SK-N-MC (cell line): ENCODE measurements around the gene PARD3B.

ENCODE experiments used
- DNase-seq: peaks from one replicate; pipeline ENCODE4 v3.0.0-alpha.2; 2011; ENCODE audit warnings: low read depth, low spot score
- H3K27ac ChIP-seq: fragments of 200-600 bp; sonication (generic); 2 replicates; pipeline ENCODE4 v1.5.1; 2016; ENCODE audit warnings: mixed run types
- H3K36me3 ChIP-seq: fragments of 200-600 bp; sonication (generic); 2 replicates; pipeline ENCODE4 v1.6.1; 2017; ENCODE audit warnings: antibody characterized with exemption, low read length, mixed read lengths; ENCODE audit not compliant: insufficient read depth
- H3K4me3 ChIP-seq: fragments of 200-600 bp; sonication (generic); 2 replicates; pipeline ENCODE4 v1.5.1; 2016
- H3K9ac ChIP-seq: fragments of 200-600 bp; sonication (generic); 2 replicates; pipeline ENCODE4 v1.8.0; 2017; ENCODE audit warnings: mixed run types, mixed read lengths; ENCODE audit not compliant: insufficient read length
- H3K9me3 ChIP-seq: fragments of 200-600 bp; sonication (generic); 2 replicates; pipeline ENCODE4 v1.6.1; 2017; ENCODE audit warnings: low read depth, mild to moderate bottlenecking, antibody characterized with exemption, low read length, moderate library complexity, mixed read lengths
- EZH2 ChIP-seq: fragments of 200-600 bp; sonication (generic); IDR thresholded peaks from one replicate; pipeline ENCODE4 v1.6.1; 2017; ENCODE audit warnings: antibody characterized with exemption
- FOXP2 ChIP-seq: optimal IDR thresholded peaks from 2 replicates; pipeline ENCODE3; 2011; ENCODE audit warnings: mild to moderate bottlenecking, moderate library complexity; ENCODE audit not compliant: insufficient read depth; ENCODE audit errors: extremely low read length, control extremely low read depth
- POLR2AphosphoS5 ChIP-seq: IDR thresholded peaks from 2 replicates; pipeline ENCODE4 v1.6.1; 2012; ENCODE audit warnings: mild to moderate bottlenecking, low read depth, low read length, borderline replicate concordance

The PARD3B gene

GRCh38 chr2:205158404-205158803 lies 613.1 kb downstream of the PARD3B start:
- TF ChIP-seq FOXP2 (no peak), POLR2AphosphoS5 (no peak), EZH2 (no peak)
- Histone ChIP-seq H3K4me3 (no peak overlapping the region), H3K9me3 (no peaks in the 10 kb centered on the region), H3K9ac (no peak overlapping the region), H3K36me3 (no peaks in the 10 kb centered on the region), H3K27ac (no peak overlapping the region)
- no peak for DNase-seq

DNA sequence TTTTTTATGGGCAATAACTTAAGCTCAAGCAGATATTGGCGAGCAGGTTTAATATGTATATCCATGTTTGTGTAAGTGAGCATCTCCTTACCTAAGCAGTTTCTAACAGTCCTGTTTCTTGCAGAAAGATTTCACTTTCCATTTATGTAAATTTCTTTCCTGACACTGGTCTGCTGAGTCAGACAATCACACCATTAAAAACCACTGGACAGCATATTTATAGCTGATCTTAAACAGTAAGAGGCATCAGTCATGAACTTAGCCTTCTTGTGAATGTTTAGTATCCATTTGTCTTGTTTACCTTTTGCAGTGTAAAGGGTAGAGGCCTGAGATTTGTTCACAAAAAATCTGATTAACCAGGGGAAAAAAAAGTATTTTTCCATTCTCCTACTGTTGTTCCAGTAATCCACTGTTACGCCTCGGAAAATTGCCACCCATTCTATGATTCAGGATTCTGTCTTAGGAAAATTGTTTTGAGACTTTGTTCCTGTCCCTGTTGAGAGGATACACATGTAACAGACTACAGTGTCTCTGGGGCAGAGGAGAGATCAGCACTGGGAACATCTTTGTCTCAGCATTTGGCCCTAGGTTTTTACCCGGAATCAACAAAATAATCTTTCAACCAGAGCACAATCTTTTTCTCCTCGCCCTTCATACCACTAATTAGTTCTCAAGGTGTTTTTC lies 616.0 kb downstream of the PARD3B start:
- Histone ChIP-seq H3K4me3 (no peak overlapping the region), H3K27ac (no peak overlapping the region), H3K9ac (no peak overlapping the region), H3K9me3 (no peaks in the 10 kb centered on the region), H3K36me3 (no peaks in the 10 kb centered on the region)
- DNase-seq, result no peak
- no peak for TF ChIP-seq EZH2
- no peak for TF ChIP-seq POLR2AphosphoS5
- no peak for TF ChIP-seq FOXP2

- TF ChIP-seq EZH2 (no peak), FOXP2 (no peak), POLR2AphosphoS5 (no peak)
- Histone ChIP-seq H3K4me3 (no peak overlapping the region), H3K9me3 (no peaks in the 10 kb centered on the region), H3K9ac (no peak overlapping the region), H3K27ac (no peak overlapping the region), H3K36me3 (no peaks in the 10 kb centered on the region)
- DNase-seq, result no peak
Observed at GRCh38 chr2:205166745-205167144, 621.5 kb downstream of the PARD3B start.

- Histone ChIP-seq H3K9ac (no peak overlapping the region), H3K36me3 (no peaks in the 10 kb centered on the region), H3K4me3 (no peak overlapping the region), H3K27ac (no peak overlapping the region), H3K9me3 (no peaks in the 10 kb centered on the region)
- TF ChIP-seq FOXP2, result no peak
- no peak for TF ChIP-seq POLR2AphosphoS5
- TF ChIP-seq EZH2, result no peak
- no peak for DNase-seq
Observed at GRCh38 chr2:205169012-205169411, 623.7 kb downstream of the PARD3B start.

GRCh38 chr2:205169464-205169863 lies 624.2 kb downstream of the PARD3B start:
- no peak for DNase-seq
- Histone ChIP-seq H3K9ac (no peak overlapping the region), H3K36me3 (no peaks in the 10 kb centered on the region), H3K27ac (no peak overlapping the region), H3K4me3 (no peak overlapping the region), H3K9me3 (no peaks in the 10 kb centered on the region)
- TF ChIP-seq FOXP2, result no peak
- no peak for TF ChIP-seq POLR2AphosphoS5
- no peak for TF ChIP-seq EZH2

- H3K27ac ChIP-seq, result no peak overlapping the region
- no peak overlapping the region for H3K4me3 ChIP-seq
- no peak for DNase-seq
- no peak for TF ChIP-seq FOXP2
- TF ChIP-seq EZH2, result no peak
- no peak for TF ChIP-seq POLR2AphosphoS5
- H3K9ac ChIP-seq, result no peak overlapping the region
- H3K36me3 ChIP-seq, result no peaks in the 10 kb centered on the region
- no peaks in the 10 kb centered on the region for H3K9me3 ChIP-seq
Observed at GRCh38 chr2:205170399-205170798, 625.1 kb downstream of the PARD3B start.

- H3K9ac ChIP-seq, result no peak overlapping the region
- no peaks in the 10 kb centered on the region for H3K36me3 ChIP-seq
- no peak overlapping the region for H3K4me3 ChIP-seq
- H3K27ac ChIP-seq, result no peak overlapping the region
- TF ChIP-seq FOXP2 (no peak), POLR2AphosphoS5 (no peak)
- no peaks in the 10 kb centered on the region for H3K9me3 ChIP-seq
- DNase-seq, result no peak
Observed at GRCh38 chr2:205171261-205171940, 626.1 kb downstream of the PARD3B start.

DNA sequence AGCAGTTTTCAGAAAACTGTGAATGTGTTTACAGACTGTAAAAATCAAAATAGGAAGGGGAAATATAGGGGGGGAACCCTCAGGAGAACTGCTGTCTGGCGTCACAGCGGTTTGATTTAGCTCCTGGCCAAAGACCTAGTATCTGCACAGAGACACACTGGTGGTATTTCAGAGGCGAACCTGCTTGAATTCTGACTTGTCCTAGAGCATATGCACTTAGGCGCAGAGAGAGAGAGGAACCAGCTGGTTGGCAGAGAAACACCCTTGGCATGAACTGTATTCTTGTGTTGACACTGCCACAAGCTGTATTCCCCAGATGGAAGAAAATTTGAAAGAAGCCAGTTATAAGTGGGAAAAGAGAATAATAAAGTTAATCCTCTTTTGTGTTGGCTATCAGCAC lies 630.6 kb downstream of the PARD3B start:
- Histone ChIP-seq H3K9ac (no peak overlapping the region), H3K9me3 (no peaks in the 10 kb centered on the region), H3K36me3 (no peaks in the 10 kb centered on the region), H3K4me3 (no peak overlapping the region), H3K27ac (no peak overlapping the region)
- DNase-seq, result no peak
- TF ChIP-seq POLR2AphosphoS5 (no peak), EZH2 (no peak), FOXP2 (no peak)
